H54 (cell line): ENCODE results near the gene MRPS30.

ENCODE experiments used
- DNase-seq: peaks from one replicate; pipeline ENCODE4 v3.0.0; 2011; ENCODE audit warnings: low spot score, mixed read lengths; ENCODE audit not compliant: insufficient read length
- FAIRE-seq: peaks from 3 replicates; lab custom pipeline; 2011; peaks lifted over from hg19 to GRCh38; lab: Jason Lieb, UNC
- POLR2A ChIP-seq: IDR thresholded peaks from 2 replicates; pipeline ENCODE4 v1.6.1; 2011; ENCODE audit warnings: low read depth, mild to moderate bottlenecking, low read length

MRPS30 gene

GRCh38 chr5:44842496-44843282, 33.9 kb downstream of the MRPS30 start:
- no peak for TF ChIP-seq POLR2A
- no peak for DNase-seq
- FAIRE-seq: peak; percentile 50

GRCh38 chr5:44844744-44845143, 36.0 kb downstream of the MRPS30 start:
- DNase-seq: no peak
- peak; percentile 57 for FAIRE-seq
- no peak for TF ChIP-seq POLR2A

GRCh38 chr5:44845777-44846176, 37.0 kb downstream of the MRPS30 start:
- no peak for TF ChIP-seq POLR2A
- FAIRE-seq: peak; percentile 78
- no peak for DNase-seq

- no peak for TF ChIP-seq POLR2A
- DNase-seq (no peak), FAIRE-seq (no peak)
Measured at GRCh38 chr5:44847206-44847852, 38.6 kb downstream of the MRPS30 start.

GRCh38 chr5:44860267-44860666, 51.5 kb downstream of the MRPS30 start:
- DNase-seq (no peak), FAIRE-seq (no peak)
- no peak for TF ChIP-seq POLR2A

- FAIRE-seq (peak; percentile 96), DNase-seq (no peak)
- TF ChIP-seq POLR2A: no peak
Measured at GRCh38 chr5:44862808-44863207, 54.1 kb downstream of the MRPS30 start.
